SK-N-DZ (cell line): ENCODE results near the gene ANP32E.
A peak's percentile ranks its signal among the peaks of the same experiment; 100 is the strongest.
"Not testable (repeated sequence)": the region's sequence is repeated elsewhere in the genome, so short reads cannot be mapped to it uniquely, and the experiment has no call there.

Experiments used
- DNase-seq: peaks from one replicate; pipeline ENCODE4 v3.0.0-alpha.2; 2015; ENCODE audit warnings: low spot score

Gene ANP32E

GRCh38 chr1:150214099-150214756 is 21.7 kb downstream of the ANP32E start:
- not testable (repeated sequence) for DNase-seq

GRCh38 chr1:150213170-150214098 is 22.5 kb downstream of the ANP32E start:
- peak; percentile 78 for DNase-seq

- no peak for DNase-seq
Observed at GRCh38 chr1:150212070-150212469, 23.8 kb downstream of the ANP32E start.

- DNase-seq: no peak
Observed at GRCh38 chr1:150210706-150211105, 25.2 kb downstream of the ANP32E start.

GRCh38 chr1:150210091-150210490 is 25.8 kb downstream of the ANP32E start:
- no peak for DNase-seq

GRCh38 chr1:150208460-150208859 is 27.5 kb downstream of the ANP32E start:
- DNase-seq: not testable (repeated sequence)

- no peak for DNase-seq
Observed at GRCh38 chr1:150207281-150207971, 28.5 kb downstream of the ANP32E start.

GRCh38 chr1:150196417-150196816 is 39.5 kb downstream of the ANP32E start:
- DNase-seq: no peak

- no peak for DNase-seq
Observed at GRCh38 chr1:150194381-150195031, 41.4 kb downstream of the ANP32E start.

GRCh38 chr1:150192012-150192411 is 43.9 kb downstream of the ANP32E start:
- DNase-seq: peak; percentile 29

- DNase-seq: no peak
Observed at GRCh38 chr1:150187560-150187931, 48.4 kb downstream of the ANP32E start.

GRCh38 chr1:150186789-150187559 is 48.9 kb downstream of the ANP32E start:
- DNase-seq: peak; percentile 75

- DNase-seq: not testable (repeated sequence)
Observed at GRCh38 chr1:150186438-150186788, 49.5 kb downstream of the ANP32E start.

- no peak for DNase-seq
Observed at GRCh38 chr1:150185481-150185880, 50.4 kb downstream of the ANP32E start.

- no peak for DNase-seq
Observed at GRCh38 chr1:150183061-150183460, 52.9 kb downstream of the ANP32E start.

GRCh38 chr1:150182247-150182646 is 53.7 kb downstream of the ANP32E start:
- DNase-seq: no peak

- DNase-seq: no peak
Observed at GRCh38 chr1:150180474-150180873, 55.4 kb downstream of the ANP32E start.

- no peak for DNase-seq
Observed at GRCh38 chr1:150179867-150180266, 56.0 kb downstream of the ANP32E start.

GRCh38 chr1:150178548-150178947 is 57.4 kb downstream of the ANP32E start:
- DNase-seq: no peak

GRCh38 chr1:150176593-150176992 is 59.3 kb downstream of the ANP32E start:
- DNase-seq: no peak

GRCh38 chr1:150173141-150173585 is 62.7 kb downstream of the ANP32E start:
- no peak for DNase-seq
